ENCODE measurements around the gene CAMK2B.

Gene CAMK2B

GRCh38 chr7:44235582-44236332 is 89.6 kb downstream of the CAMK2B start:
- DNase-seq (ENCODE audit: low read depth in 2 of 2): no peak
- no peak for TF ChIP-seq CTCF (IDR thresholded peaks at IDR 0.05; ENCODE audit: low read depth, low read length)

DNA sequence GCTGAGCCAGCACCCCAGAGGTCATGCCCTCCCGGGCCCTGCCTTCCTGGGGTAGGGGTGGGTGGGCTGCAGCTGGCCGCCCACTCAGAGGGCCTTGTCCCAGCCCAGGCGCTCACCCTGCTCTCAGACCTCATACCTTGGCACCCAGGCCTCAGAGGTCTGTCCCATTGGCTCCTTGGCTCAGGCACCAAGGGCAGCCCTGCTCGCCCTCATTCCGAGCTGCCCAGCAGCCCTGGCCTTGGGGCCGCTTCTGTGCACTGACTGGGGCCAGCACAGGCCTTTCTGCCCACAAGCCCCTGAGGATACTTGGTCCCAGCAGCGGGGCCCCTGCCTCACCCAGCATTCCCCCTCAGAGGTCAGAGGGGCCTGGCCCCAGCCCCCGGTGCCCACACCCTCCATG is 90.3 kb downstream of the CAMK2B start:
- no peak overlapping the region for H3K4me3 ChIP-seq (replicated peaks in 1 of 2; ENCODE audit: low read depth in 2 of 2, low read length in 2 of 2)
- no peak for TF ChIP-seq CTCF (IDR thresholded peaks at IDR 0.05; ENCODE audit: low read depth, low read length)
- no peak for DNase-seq (ENCODE audit: low read depth in 2 of 2)

More at GRCh38 chr7:44235582-44236332, 89.6 kb downstream of the CAMK2B start:
- no peak overlapping the region for H3K4me3 ChIP-seq (replicated peaks in 1 of 2; ENCODE audit: low read depth in 2 of 2, low read length in 2 of 2)

- DNase-seq (ENCODE audit: low read depth in 2 of 2): no peak
- TF ChIP-seq CTCF (IDR thresholded peaks at IDR 0.05; ENCODE audit: low read depth, low read length): no peak
- no peak overlapping the region for H3K4me3 ChIP-seq (replicated peaks in 1 of 2; ENCODE audit: low read depth in 2 of 2, low read length in 2 of 2)
Observed at GRCh38 chr7:44232901-44233715, 92.3 kb downstream of the CAMK2B start.

- TF ChIP-seq CTCF (IDR thresholded peaks at IDR 0.05; ENCODE audit: low read depth, low read length): no peak
- DNase-seq (ENCODE audit: low read depth in 2 of 2): no peak
- H3K4me3 ChIP-seq (replicated peaks in 1 of 2; ENCODE audit: low read depth in 2 of 2, low read length in 2 of 2): no peak overlapping the region
Observed at GRCh38 chr7:44232396-44232795, 93.0 kb downstream of the CAMK2B start.

DNA sequence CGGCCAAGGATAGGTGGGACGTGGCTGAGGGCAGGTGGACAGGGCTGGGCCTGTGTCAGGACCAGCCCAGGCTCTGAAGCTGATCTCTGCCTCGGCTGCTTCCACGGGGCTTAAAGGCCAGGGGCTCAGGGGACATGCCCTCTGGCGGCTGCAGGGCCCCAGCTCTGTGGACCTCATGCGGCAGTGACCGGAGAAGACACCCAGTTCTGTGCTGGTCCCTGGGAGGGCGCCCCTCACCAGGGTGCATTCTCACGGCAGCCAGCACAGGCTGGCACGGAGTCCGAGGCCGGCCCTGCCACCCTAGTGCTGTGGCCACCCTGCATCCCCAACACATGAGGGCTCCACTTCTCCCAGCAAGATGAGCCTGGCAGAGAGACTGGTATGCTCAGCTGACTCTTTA is 94.3 kb downstream of the CAMK2B start:
- no peak for DNase-seq (ENCODE audit: low read depth in 2 of 2)
- TF ChIP-seq CTCF (IDR thresholded peaks at IDR 0.05; ENCODE audit: low read depth, low read length): no peak
- H3K4me3 ChIP-seq (replicated peaks in 1 of 2; ENCODE audit: low read depth in 2 of 2, low read length in 2 of 2): no peak overlapping the region

GRCh38 chr7:44230286-44230685 is 95.1 kb downstream of the CAMK2B start:
- no peak for TF ChIP-seq CTCF (IDR thresholded peaks at IDR 0.05; ENCODE audit: low read depth, low read length)
- DNase-seq (ENCODE audit: low read depth in 2 of 2): no peak
- no peak overlapping the region for H3K4me3 ChIP-seq (replicated peaks in 1 of 2; ENCODE audit: low read depth in 2 of 2, low read length in 2 of 2)
